SK-N-MC (cell line): ENCODE data around the gene TWNK.

ENCODE experiments used
- EZH2 ChIP-seq: fragments of 200-600 bp; sonication (generic); IDR thresholded peaks from one replicate; pipeline ENCODE4 v1.6.1; 2017; ENCODE audit warnings: antibody characterized with exemption
- POLR2AphosphoS5 ChIP-seq: IDR thresholded peaks from 2 replicates; pipeline ENCODE4 v1.6.1; 2012; ENCODE audit warnings: mild to moderate bottlenecking, low read depth, low read length, borderline replicate concordance

- TF ChIP-seq POLR2AphosphoS5 (no peak), EZH2 (no peak)
Measured at GRCh38 chr10:101006593-101007098, 19.3 kb downstream of the TWNK start.
